MG63 (cell line): ENCODE data around the gene ARHGEF37. TPM values are rescaled to one million over a fixed set of nuclear protein-coding genes. Genes with fewer than 3 reads are reported as not detected.

Experiments used
- DNase-seq: peaks from one replicate; pipeline ENCODE4 v3.0.0-alpha.2; 2020
- H3K27me3 ChIP-seq: fragments of 250-450 bp; sonication (Bioruptor Pico); 2 replicates; pipeline ENCODE4 v1.5.1; 2020; ENCODE audit warnings: mild to moderate bottlenecking, moderate library complexity
- H3K36me3 ChIP-seq: fragments of 250-450 bp; sonication (Bioruptor Pico); 2 replicates; pipeline ENCODE4 v1.5.1; 2020; ENCODE audit warnings: mild to moderate bottlenecking, moderate library complexity
- H3K4me3 ChIP-seq: fragments of 250-450 bp; sonication (Bioruptor Pico); 2 replicates; pipeline ENCODE4 v1.5.1; 2020; ENCODE audit warnings: mild to moderate bottlenecking, moderate library complexity
- H3K9me3 ChIP-seq: fragments of 250-450 bp; sonication (Bioruptor Pico); 2 replicates; pipeline ENCODE4 v1.5.1; 2020; ENCODE audit warnings: mild to moderate bottlenecking, moderate library complexity
- total RNA-seq: library from RNA; depleted of rRNA; stranded (reverse); fragments of >200 nt; shearing (Covaris generic); gene quantifications from 2 replicates; pipeline ENCODE4 v1.2.3, GENCODE V29; 2014; ENCODE audit warnings: low replicate concordance; rRNA removed

ARHGEF37 gene
- total RNA-seq, 1 experiment from 2014 or later, result 1.1 TPM

- DNase-seq, result no peak
- H3K4me3 ChIP-seq, result no peak overlapping the region
- H3K36me3 ChIP-seq, result no peaks in the 10 kb centered on the region
- peaks cover 47% of the 10 kb centered on the region for H3K27me3 ChIP-seq
- H3K9me3 ChIP-seq, result no peaks in the 10 kb centered on the region
These were observed 103.1 kb downstream of the ARHGEF37 start for GRCh38 chr5:149684371-149684770.

Other genes starting within 250 kb of the ARHGEF37 start
- 30.2 and 49.1 TPM in 2 replicates for gene GRPEL2, start 236.0 kb upstream of the ARHGEF37 start, total RNA-seq
- gene PCYOX1L, start 223.5 kb upstream of the ARHGEF37 start, total RNA-seq, result 6.4 and 16.6 TPM in 2 replicates
- not detected in 2 replicates for gene IL17B, start 202.2 kb upstream of the ARHGEF37 start, total RNA-seq
- 425 and 559 TPM in 2 replicates for gene CSNK1A1, start 30.1 kb upstream of the ARHGEF37 start, total RNA-seq
- 0.59 and 1.2 TPM in 2 replicates for gene PPARGC1B, start 148.8 kb downstream of the ARHGEF37 start, total RNA-seq